PFSK-1 (cell line): Measurements from ENCODE around the gene BCAP31.

Experiments used
- POLR2AphosphoS5 ChIP-seq: IDR thresholded peaks from 2 replicates; pipeline ENCODE4 v1.6.1; 2012; ENCODE audit warnings: low read depth, mild to moderate bottlenecking, control low read depth, low read length, moderate library complexity
- TAF1 ChIP-seq: IDR thresholded peaks from 2 replicates; pipeline ENCODE4 v1.6.1; 2012; ENCODE audit warnings: low read length, control low read depth, borderline replicate concordance; ENCODE audit not compliant: insufficient read depth

- TF ChIP-seq POLR2AphosphoS5 (no peak), TAF1 (no peak)
These were observed 20.1 kb downstream of the BCAP31 start for GRCh38 chrX:153704021-153704526.
